HG02571 (cell line): Measurements from ENCODE around the gene C11orf16.
"Not testable (repeated sequence)": the region's sequence is repeated elsewhere in the genome, so short reads cannot be mapped to it uniquely, and the experiment has no call there.

Experiments used
- ATAC-seq: cut with Tn5 transposase; IDR thresholded peaks from one replicate; pipeline ENCODE4 v1.9.1; 2021; ENCODE audit warnings: mild to moderate bottlenecking, moderate library complexity; ENCODE audit not compliant: unreplicated experiment

Gene C11orf16, protein sequence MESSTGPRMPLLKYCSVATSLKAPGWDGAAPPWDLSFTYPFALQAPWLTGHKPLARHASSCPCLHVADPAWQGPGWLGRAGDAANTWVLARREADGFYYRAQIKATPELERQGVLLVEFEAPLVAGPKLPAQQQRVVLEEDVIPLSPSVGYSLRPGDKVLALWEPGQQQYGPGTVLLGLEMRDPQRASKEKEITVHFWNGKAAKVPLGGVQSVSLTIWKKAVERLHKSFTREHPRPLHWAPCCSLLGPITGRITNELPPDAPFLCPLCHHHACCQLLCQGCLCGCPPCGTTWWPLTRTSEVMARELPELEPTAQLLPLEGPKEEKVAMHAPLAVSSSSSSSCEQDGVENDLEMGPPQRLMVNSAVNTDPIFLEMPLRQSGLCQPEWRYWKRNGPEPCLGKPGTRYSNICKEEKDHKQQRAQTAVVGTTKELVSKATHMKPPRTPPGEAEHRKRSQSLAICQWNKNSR

DNA sequence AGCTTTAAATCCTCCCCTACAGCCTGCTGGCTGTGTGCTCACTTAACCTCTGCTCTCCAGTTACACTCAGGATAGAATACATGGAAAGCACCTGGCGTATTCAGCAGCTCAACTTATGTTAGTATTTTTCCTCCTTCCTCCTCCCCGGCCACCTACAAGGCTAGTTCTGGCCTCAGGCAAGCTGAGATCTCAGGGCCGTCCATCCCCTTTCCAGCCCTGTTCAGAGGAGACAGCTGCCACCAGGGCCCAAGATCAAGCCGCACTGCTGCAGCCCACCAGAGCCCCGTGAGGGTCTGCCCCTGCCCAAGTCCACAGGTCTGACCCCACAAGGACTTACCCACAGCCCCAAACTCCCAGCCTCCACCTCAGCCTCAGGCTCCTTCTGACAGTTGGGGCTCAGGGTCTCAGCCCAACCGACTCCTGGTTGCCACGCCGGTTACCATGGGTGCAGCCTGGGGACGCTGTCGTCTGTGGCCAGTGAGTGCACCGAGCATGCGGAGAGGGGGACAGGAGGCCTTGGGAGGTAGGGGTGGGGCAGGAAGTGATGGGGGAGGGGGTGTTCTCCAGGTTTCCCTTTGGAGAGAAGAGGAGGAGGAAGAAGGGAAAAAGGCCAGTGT lies at the start of gene C11orf16:
Gene C11orf16 (minus strand): TSS at position 384 of the 617 bp plus-strand sequence. CDS start 639 bp downstream, outside the sequence.
- no peak for ATAC-seq

DNA sequence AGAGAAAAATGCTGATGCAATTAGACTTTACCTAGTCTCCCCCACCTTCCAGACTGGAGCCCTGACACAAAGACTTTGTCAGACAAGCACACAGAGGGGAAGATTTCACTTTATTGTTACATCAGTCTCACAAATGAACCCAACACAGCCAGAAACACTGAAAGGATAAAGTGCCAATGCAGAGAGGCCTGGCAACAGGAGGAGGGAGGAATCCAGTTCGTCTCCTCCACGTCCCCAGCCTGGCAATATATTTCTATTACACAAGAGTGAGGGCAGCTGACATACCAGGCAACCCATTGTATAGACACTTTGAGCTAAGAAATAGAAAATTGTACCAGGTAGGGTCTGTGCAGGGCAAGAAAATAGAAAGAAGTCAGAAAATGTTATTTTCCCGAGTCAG lies 47.7 kb upstream of the C11orf16 start:
- no peak for ATAC-seq

DNA sequence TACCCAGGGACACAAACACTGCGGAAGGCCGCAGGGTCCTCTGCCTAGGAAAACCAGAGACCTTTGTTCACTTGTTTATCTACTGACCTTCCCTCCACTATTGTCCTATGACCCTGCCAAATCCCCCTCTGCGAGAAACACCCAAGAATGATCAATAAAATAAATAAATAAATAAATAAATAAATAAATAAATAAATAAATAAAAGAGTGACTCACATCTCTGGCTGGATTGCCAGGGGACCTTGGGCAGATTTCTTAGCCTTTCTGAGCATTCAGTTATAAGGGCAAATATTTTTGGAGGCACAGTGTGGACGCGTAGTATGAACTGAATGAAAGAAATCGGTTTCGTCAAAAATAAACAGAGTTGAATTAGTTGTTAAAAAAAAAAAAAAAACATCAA lies 46.6 kb upstream of the C11orf16 start:
- not testable (repeated sequence) for ATAC-seq

DNA sequence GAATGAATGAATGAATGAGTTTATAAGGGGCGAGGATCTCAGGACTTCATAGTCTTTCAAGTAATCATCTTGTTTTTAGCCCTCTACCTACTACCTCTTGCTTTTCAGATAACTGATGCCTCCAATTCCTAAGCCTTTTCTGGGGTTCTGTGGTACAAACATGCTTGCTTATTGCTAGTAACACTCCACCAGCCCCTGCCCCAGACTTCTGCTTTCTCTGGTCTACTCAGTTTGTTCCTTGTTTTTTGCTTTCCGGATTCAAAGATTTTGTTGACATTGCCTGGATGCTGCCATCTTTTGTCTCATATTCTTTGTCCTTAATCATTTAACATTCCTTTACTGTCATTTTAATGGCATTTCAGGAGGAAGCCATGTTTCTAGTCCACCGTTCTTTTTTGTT lies 40.4 kb upstream of the C11orf16 start:
- ATAC-seq: no peak

DNA sequence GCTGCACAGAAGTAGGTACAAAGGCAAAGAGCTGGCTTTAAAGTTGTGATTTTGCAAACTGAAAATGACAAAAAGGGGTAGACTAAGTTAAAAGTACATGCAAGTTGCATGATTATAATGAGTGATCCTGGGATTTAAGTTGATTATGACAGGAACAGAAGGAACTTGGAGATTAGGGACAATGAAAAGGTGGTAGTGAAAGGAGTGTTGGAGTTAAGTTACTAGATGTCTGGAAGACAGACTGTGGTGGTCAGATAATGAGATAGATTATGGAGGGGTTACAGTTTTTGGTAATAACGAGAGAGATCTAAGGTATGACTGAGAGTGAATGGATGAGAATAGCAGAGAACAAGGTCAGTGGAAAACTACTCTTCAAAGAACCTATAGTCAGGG lies 39.2 kb upstream of the C11orf16 start:
- ATAC-seq: no peak

DNA sequence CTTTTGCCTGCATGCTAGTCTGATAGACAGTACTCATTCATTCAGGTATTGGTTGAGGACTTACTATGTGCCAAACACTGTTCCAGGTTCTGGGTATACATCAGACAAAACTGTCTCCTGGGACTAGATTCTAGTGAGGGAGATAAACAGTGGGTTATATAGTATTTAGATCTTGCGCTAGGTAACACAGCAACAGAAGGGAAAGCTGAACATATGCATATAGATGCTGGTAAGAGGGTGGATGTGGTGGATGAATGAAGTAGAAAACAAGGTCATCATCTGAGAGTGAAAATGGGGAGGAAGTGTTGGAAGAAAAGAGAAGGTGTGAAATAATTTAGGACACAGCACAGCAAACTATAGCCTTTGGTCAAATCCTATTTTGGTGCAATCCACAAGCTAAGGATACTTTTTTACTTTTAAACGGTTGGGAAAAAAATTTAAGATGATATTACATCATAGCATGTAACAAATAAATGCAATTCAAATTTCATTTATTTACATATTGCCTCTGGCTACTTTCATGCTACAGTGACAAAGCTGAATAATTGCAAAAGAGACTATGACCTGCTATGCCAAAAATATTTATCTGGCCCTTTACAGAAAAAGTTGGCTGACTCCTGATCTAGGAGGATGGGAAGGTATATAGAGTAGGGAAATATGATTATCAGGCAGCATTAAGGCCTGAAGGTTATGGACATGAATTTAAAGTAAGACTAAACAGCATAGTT lies 38.6 kb upstream of the C11orf16 start:
- ATAC-seq: no peak

DNA sequence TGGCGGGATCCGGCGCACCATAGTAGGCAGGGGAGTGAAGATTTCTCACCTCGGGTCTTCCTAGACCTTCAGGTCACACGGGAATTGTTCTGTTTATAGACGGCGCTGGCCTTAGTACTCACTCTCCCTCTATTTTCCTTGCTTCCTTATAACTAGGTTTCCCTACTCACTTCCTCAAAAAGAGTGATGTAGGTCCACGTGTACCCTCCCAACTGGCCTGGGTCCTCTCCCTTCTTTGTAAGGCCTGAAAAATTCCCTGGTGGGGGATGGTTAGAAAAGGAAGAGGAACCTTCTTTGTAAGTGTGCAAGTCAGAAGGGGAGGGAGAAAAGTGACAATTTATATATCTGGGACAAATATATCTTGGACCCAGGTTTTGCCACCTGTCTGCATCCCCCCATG lies 34.4 kb upstream of the C11orf16 start:
- no peak for ATAC-seq

DNA sequence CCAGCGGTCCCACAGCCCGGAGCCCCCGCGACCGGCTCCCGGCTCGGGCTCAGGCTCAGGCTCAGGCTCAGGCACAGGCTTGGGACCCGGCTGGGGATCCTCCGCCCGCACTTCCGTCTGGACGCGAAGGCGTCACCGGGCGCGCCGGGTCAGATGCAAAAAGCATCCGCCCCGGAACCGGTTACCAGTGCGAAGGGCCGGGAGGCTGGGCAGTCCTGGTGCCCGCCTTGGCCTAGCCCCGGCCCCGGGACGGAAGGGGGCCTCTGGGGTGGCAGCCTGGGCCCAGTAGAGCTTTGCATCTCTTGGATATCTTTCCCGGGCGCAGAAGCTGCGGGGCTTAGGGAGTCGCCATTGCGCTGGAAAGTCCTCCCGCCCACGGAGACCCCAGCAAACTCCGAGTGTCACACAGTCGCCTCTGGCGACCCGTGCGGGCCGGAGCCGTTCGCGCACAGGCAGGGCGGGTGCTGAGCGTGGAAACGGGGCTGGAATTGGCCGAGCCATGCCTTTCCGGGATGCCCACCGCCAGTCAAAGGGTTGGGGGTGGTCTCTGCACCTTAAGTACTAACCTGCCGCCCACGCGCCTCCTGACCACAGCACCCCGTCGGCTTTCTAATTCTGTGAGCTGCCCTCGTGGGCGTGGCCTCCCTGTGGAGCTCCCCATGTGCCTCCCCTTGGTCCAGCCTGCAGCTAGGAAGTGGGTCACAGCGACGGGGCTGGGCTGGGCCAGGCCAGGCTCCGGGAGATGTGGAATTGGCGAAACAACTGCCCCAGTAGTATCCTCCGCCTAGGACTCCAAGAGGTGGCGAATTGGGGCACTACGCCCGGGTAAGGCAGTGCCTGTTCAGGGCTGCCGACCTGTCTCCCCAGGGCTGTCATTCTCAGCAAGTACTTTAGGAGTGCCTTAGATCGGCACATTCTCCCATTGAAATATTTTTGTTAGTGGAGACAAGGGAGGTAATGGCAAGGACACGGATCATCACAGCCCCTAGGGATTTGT lies 31.9 kb upstream of the C11orf16 start, which contains the start of gene TMEM9B:
Gene TMEM9B (minus strand): TSS at position 119 of the 997 bp plus-strand sequence. CDS start 129 bp downstream, outside the sequence.
- peak; percentile 79 for ATAC-seq

DNA sequence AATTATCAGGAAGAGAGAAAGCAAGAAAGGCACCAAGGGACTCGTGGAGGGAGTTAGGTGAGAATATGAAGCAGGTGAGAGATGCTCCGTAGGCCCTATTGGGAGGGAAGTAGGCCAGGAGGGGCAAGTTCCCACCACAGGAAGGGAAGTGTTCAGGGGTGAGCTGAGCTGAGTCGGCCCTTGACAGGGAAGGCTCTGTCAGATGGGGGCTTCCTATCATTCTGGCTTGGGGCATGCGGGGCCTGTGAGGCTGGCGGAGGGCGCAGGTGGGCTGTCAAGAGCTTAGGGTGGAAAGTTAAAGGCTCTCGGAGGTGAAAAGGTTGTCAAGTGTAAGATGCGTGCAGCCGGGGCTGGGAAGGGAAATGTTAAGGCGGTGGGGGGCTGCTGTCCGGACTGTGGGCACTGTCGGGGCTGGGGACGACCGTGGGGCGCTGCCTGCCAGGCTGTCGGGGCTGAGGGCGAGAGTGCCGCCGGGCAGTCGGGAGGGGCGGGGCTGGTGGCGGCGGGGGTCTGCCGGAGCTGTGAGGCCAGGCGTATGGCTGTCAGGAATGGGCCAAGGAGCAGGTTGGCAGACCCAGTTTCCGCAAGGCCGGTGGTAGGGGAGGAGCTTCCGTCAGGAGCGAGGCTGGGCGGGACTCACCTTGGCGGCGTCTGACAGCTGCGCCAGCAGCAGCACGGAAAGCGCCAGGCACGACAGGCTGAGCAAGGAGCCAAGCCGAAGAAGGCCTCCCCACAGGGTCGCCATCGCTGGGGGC lies 31.0 kb upstream of the C11orf16 start:
- ATAC-seq: peak; percentile 73

DNA sequence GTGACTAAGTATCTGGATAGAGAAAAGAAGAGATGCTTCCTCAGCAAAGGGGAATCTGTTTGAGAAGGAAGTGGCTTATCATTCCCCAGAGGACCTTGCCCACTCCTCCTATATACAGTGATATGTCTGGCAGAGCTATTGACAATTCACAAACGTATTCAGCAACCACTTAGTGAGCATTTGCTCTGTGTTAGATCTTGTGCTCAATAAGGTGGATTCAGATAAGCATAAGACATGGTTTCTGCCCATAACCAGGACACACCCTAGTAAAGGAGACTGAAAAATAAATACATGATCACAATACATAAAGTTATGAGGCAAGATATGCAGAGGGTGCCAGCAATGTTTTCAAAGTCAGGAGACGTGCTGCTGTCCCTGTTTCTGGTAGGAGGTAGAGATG lies 30.1 kb upstream of the C11orf16 start:
- ATAC-seq: no peak

DNA sequence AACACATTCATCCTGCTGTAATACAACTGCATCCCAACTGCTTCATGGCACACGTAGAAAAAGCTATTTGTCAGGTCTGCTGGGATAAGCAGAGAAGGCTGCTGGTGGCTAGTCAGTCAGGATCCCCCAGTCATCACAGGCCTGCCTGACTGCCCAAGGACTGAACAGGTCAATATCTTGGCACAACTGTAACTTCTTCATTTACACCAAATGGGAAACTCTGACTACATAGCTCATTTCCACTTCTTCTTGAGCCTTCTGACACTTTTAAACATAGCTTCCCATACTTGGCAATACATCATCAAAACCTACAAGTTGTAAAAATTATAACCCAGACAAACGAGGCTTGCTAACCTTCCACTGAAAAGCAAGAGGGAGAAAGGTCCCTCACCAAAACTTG lies 28.7 kb upstream of the C11orf16 start:
- ATAC-seq: no peak

DNA sequence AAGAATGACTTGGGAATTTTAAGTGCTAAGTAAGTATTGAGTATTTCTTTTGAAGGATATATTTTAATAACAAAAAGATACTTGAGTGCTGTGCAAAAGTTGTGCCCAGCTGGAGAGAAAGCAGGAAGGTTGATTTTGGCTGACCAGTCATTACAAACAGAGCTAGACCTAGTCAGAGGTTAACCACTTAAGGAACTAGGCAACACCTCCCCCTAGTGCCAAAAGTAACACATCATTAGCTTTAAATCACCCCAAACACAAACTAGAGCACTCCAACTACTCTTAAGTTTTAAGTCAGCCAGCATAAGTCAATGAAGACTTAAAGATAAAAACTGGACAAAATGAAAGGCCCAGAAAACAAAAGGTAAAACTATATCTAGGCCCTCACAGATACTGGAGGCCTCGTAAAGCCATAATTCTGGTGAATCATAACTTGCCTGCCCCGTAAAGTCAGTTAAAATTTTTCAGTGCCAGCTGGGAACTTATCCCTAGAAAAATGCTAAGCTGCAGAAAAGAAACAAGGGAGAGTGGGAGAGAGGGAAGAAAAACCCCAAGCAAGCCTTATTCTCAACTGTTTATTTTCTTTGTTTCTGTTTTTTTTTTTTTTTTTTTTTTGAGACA lies 26.9 kb upstream of the C11orf16 start:
- ATAC-seq: no peak

DNA sequence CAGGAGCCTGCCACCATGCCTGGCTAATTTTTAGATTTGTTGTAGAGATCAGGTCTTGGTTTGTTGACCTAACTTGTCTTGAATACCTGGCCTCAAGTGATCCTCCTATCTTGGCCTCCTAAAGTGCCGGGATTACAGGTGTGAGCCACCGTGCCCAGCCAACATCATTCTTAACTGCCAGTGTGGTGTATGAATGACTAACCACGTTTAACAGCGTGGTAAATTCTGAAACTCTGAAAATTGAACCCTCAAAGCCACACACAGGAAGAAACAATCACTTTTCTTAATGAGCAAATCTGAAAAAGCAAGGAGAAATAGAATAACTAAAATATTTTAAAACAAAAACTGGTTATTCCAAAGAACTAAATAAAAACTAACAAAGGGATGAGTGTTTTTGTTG lies 24.1 kb upstream of the C11orf16 start:
- no peak for ATAC-seq

DNA sequence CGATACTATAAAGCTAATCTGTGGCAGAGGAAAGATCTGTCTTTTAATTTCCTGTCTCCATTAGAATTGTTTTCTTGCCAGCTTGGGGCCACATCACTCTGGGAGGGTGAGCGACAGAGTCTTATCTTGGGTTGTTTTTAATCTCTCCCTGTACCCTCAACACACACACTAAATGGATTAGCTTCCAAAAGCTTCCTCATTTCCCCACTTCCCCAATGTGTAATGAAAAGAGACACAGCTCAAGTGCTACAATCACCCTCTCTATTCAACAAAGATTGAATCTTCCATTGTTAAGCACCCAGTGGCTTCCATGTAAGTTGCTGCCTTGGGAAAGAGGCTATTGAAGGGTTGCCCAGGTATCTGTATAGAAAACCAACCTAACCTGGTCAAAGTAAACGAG lies 16.1 kb upstream of the C11orf16 start:
- ATAC-seq: no peak

DNA sequence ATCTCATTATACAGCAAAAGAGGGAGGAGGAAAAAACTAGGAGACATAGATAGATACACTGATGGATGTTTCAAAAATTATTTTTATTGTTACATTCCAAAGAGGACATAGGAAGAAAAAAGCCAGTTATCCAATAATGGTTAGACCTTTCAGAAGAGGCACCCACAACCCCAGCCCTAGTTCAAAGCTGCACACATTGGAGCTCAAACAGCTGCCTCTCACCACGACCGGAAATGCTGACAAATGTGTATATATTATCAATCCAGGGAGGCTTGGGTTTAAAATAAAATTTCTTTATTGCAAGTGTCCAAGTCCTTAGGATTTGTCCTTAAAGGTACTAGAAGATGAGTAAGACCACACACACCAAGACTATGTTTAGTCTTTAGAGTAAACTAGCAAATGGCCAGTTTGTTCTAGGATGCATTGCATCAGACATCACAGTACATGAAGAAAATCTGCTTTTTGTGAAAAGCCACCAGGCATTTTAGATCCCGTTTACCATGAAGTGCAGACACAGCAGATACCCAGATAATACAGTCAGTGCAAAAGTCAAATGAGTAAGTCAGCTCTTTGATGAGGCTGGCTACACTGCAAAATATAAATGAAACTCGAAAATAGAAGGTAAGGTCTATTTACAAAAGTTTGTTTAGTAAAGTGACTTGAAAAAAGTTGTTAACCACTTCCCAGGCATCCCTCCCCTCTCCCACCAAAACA lies 14.6 kb upstream of the C11orf16 start:
- ATAC-seq: no peak

DNA sequence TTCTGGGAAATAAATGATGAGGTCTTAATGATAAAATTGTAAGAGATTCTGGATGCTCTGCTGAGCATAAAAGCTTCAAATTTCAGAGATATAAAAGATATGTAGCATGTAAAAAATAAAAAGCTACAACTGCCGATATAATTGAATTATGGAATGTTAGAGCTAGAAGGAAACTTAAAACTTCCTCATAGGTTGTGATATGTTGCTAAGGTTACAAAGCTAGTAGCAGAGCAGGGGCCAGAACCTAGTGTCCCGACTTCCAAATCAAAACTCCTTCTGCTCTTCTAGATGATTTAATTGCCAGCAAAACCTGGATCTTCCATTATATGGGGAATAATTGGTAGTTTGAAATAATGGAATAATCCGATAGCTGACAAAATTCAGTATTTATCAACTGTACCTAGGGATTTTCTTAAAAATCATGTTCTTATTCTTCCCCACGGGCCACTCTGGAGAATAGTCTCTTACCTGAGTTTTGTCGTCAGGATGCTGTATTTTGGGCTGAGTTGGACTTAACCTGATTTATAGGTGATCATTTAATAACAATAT lies 9.8 kb upstream of the C11orf16 start, which contains the start of gene ASCL3:
Gene ASCL3 (minus strand): TSS at position 499 of the 549 bp plus-strand sequence. CDS start 4,855 bp downstream, outside the sequence.
- no peak for ATAC-seq

DNA sequence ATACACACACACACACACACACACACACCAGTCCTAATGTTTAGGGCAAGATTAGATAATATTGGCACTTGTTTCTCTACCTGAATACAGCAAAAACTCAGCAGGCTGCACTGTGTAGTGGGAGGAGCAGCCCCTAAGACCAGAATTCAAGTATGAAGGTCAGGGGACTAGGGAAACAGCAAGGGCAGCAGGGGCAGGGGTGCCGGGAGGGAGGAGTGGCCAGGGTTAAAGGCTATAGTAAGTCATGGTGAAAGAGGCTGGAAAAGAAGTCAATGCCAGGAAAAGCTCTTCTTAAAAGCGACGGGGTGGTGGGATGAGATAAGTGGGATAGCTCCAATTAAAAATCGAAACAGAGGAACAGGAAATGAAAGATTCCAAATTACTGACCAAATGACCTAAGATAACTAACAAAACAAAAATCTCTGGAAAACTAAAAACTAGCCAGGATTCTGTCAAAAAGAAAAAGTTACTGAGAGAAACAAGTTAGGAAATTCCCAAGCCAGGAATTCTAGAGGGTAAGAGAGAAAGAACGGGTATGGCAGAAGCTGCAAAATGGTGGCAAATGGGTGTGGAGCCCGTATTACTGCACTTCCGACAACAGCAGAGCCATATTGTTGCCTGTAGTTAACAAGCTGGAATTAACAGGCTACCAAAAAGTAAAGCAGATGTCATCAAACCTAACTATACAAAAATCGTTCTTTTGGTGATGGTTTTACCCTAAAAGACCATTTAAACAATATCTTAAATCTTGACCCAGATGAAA lies 8.8 kb upstream of the C11orf16 start:
- no peak for ATAC-seq
